Measurements from ENCODE around the gene FUCA2.

DNA sequence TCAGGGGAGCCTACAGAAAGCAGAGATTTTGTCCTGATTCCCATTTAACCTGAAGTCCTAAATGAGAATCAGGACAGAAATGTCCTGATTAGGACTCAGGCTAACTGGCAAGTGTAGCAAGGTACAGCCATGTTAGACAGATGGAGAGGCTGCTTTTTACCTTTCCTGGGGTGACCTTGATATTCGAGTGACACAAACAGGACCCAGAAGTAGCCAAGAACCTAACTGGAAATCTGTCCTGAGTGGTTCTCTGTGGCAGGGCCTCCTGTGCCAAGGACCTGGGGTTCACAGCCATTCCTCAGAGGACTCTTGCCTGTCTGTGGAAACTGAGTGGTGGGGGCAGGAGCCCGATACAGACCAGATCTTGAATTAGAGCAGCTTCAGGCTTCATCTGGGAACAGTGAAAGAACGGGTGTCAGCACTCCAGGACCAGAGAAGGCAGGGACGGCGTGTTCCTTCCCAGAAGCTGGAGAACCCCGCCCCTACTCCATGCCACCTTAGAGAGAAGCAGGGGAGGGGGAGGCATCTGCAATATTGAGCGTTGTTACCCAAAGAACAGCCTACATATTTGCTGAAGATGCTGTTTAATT, 4.3 kb upstream of the FUCA2 start:
- TF ChIP-seq CTCF (IDR thresholded peaks at IDR 0.05; ENCODE audit: borderline replicate concordance, extremely low read depth, low read length, poor library complexity, severe bottlenecking) = no peak
- TF ChIP-seq EZH2 (IDR thresholded peaks at IDR 0.05; ENCODE audit: borderline replicate concordance, low read depth, low read length, severe bottlenecking) = no peak
